Central memory CD4-positive, alpha-beta T cell (primary cell): ENCODE results near the gene MMP23B.
"Not testable (repeated sequence)": the region's sequence is repeated elsewhere in the genome, so short reads cannot be mapped to it uniquely, and the experiment has no call there.

ENCODE experiments used
- DNase-seq: peaks from one replicate; pipeline ENCODE4 v3.0.0; 2022

The MMP23B gene

DNA sequence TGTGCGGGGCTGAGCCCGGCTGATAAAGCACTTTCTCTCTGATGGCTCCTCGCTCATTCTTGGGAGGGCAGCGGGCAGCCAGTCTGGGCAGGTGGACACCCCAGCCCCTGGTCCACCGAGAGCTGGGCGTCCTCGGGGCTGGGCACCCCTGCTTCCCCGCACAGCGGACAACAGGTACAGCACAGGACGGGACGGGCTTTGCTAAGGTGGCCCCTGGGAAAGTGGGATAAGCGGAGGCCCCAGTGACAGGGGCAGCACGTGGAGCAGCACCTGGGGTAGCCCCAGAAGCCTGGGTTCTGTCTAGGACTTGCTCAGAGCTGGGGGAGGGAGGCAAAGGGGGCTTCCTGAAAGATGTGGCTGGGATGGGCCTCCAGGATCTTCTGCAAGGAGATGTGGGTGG, 2.6 kb downstream of the MMP23B start:
- not testable (repeated sequence) for DNase-seq

DNA sequence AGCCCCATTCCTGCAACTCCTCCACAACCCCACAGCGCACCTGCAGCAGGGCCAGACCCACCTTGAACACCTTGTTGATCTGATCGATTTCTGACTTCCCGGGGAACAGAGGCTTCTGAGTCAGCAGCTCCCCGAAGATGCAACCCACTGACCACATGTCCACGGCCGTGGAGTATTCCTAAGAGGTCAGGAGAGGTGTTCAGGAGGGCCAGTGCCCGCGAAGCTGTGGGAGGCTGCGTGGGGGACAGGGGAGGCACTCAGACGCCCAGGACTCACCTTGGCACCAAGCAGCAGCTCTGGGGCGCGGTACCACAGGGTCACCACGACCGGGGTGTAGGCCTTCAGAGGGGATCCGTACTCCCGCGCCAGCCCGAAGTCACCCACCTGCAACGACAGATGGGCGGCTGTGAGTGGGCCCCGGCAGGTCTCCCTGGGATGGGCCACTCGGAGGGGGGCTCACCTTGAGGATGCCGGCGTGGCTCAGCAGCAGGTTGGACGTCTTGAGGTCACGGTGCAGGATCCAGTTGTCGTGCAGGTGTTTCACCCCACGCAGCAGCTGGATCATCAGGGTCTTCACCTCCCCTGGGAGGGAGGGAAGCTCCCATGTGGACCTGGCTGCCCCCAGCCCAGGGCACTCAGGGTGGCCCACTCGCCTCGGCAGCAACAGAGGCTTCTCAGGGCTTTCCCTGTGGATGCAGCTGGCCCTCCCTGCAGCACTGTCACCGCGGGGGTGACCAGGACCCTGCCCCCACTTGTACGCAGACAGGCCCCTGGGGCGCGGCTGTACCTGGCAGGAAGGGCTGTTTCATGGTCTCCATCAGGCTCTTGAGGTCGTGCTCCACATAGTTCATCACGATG, 4.9 kb downstream of the MMP23B start:
- DNase-seq = not testable (repeated sequence)

DNA sequence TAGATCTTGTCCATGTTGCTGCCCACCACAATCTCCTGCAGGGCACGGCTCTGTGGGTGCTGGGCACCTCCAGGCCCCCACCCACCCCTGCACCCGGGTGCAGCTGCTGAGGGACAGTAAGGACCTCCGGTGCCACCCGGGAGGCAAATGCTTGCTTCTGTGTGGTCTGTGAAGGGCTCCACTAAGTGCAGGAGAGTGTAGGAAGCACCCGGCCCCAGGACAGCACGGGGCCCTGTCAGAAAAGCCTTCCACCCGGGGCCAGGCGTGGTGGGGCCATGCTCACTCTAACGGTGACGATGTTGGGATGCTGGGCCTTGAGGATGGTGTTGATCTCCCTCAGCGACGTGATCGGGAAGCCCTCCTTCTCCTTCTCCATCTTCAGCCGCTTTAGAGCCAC, 5.5 kb downstream of the MMP23B start:
- DNase-seq = not testable (repeated sequence)

DNA sequence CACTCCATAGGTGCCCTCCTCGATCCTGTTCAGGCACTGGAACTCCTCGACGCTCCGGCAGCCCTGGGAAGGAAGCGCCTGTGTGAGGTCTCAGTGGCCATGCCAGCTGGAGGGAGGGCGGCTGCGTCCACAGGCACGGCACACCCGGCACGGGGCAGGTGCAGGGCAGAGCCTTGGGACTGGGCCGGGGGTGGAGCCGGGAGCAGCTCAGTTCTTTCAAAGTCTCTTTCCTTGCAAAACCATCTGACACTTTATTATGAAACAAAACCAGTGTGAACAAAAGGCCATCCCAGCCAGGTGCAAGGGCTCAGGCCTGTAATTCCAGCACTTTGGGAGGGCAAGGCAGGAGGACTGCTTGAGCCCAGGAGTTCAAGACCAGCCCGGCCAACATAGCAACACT, 6.6 kb downstream of the MMP23B start:
- DNase-seq = not testable (repeated sequence)

DNA sequence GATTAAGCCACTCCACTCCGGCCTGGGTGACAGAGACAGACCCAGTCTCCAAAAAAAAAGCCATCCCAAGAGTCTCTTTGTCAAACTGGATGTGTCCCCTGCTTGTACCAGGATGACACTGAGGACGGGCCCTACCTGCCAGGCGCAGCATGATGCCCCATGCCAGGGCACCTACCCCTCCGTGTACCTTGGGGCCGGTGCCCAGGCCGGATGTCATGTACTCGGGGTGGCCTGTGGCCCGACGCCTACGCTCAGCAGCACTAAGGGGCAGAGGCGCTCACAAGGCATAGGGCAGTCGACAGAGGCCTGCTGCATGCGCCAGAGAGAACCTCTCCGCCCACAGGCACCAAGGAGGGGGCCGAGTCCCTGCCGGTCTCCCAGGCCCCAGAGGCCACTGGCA, 7.4 kb downstream of the MMP23B start:
- DNase-seq = not testable (repeated sequence)

DNA sequence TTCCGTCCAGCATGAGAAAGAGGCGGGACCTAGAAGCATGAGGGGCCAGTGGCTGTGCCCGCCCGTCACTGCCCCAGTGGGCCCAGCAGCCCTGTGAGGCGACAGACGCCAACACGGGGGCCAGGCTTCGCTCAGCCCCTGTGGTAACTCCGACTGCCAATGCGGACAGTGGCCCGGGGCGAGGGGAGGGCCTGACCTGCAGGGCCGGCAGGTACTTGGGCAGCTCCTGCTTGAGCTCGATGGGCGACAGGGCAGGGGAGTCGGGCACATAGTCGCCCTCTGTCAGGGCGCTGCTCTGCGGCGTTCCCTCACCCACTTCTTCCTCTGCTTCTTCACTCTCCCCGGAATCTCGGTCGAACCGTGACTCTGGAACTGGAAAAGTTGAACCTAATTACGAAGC, 8.1 kb downstream of the MMP23B start:
- DNase-seq = not testable (repeated sequence)

- DNase-seq = not testable (repeated sequence)
These were observed 8.9 kb downstream of the MMP23B start for GRCh38 chr1:1640711-1641461.

DNA sequence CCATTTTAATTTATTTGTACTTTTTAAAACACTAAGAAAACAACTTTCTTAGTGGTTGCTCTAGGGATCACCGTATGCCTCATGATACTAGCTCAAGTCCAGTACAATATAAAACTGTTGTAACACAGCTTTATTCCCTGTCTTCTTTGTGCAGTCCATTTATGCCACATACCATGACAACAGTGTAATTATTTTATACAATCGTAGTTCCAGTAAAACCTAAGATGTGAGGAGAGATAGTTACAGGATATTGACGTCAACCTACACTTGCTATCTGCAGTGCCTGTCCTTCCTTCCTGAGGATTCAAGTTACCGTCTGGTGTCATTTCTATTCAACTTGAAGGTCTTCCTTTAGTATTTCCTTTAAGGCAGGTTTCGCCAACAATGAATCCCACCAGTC, 14.4 kb downstream of the MMP23B start:
- DNase-seq = not testable (repeated sequence)

DNA sequence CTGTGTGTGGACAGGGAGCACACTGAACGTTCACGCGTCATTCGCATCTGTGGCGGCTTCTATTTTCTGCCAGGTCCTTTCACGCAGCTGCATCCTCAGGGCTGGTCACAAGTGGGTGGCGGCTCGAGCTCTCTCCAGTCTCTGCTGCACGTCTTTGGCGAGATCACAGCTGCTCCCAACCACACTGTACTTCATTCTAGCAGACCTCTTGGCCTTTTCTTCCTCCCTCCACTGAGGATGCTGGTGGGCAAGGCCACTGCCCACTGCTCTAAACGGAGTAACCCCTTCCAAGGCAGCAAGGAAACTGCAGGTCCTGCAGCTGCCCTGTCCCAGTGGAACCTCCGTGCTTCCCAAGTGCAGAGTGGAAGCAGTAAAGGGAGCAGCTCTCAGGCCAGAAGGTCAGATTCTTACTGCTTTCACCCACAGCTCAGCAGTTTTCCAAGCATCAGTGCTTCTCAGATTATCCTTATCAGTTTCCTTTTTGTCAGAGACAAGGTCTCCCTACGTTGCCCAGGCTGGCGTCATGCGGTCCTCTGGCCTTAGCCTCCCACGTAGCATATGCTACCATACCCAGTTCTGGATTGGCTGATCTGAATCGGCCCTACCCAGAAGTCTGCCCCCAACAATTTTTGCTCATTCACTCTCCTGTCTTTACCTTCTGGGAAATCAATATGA, 15.7 kb downstream of the MMP23B start:
- not testable (repeated sequence) for DNase-seq

- not testable (repeated sequence) for DNase-seq
These were observed 16.3 kb downstream of the MMP23B start for GRCh38 chr1:1648265-1648664.

DNA sequence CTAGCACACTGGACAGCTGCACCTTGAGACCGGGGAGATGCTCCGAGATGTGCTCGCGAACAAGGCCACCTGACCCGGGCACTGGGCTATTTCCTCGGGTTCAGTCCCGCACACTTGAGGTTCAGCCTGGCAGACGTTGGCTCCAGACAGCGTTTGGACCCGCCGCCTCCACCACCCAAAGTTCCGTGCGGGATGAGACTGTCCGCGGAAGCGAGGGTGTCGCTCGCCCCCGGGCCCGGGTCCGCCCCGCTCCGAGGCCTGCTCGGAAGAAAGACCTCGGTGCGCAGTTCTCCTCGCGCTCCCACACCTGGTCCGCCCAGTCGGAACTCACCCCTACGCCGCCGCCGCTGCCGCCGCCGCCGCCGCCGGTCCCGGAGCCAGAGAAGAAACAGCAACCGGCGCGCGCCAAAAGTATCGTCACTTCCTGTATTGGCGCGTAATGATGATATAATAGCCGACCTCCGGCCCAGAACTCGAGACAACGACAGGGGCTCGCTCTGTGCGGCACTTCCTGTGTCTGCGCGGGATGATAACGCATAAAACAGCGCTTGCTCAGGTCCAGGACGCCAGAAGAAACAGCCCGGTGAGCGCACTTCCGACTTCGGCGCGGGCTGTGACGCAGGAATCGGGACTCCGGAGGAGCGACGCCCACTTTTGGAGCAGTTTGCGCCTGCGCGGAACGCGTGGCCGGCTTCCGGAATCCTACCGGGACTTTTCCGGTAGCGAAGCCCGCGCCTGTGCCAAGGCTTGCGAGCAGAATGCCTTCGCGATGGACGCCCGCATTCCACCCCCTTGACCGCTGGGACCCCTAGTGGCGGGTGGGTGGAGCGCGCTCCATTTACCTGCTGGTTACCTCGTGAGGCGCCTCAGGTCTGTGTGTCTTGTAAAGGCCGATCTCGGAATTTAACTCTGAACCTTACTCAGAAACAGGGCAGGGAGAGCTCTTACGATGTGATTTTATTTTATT, 26.9 kb downstream of the MMP23B start, which contains the start of gene CDK11B:
TSS of gene CDK11B (minus strand) at position 422 of the 967 bp plus-strand sequence. CDS start 1,519 bp downstream, outside the sequence.
- peak; percentile 98 for DNase-seq

- not testable (repeated sequence) for DNase-seq
These were observed 30.4 kb downstream of the MMP23B start for GRCh38 chr1:1662392-1662791.

- not testable (repeated sequence) for DNase-seq
These were observed 31.0 kb downstream of the MMP23B start for GRCh38 chr1:1662830-1663560.

DNA sequence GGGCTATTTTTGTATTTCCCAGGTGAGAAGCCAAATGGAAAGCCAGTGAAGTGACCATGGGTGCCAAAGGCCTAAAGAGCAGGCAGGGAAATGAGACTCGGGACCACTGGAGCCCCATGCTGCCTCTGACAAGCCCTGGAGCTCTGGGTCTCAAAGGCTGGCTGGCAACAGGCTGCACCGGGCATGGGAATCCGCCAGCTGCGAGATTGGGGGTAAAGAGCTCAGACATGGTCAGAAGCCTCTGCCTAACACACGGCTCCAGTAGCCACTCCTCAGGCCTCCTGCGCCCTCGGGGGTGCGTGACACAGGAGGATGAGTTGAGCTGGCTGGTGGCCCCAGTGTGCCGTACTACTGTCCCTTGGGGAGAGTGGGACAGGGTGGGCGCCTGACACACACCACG, 32.3 kb downstream of the MMP23B start:
- not testable (repeated sequence) for DNase-seq

DNA sequence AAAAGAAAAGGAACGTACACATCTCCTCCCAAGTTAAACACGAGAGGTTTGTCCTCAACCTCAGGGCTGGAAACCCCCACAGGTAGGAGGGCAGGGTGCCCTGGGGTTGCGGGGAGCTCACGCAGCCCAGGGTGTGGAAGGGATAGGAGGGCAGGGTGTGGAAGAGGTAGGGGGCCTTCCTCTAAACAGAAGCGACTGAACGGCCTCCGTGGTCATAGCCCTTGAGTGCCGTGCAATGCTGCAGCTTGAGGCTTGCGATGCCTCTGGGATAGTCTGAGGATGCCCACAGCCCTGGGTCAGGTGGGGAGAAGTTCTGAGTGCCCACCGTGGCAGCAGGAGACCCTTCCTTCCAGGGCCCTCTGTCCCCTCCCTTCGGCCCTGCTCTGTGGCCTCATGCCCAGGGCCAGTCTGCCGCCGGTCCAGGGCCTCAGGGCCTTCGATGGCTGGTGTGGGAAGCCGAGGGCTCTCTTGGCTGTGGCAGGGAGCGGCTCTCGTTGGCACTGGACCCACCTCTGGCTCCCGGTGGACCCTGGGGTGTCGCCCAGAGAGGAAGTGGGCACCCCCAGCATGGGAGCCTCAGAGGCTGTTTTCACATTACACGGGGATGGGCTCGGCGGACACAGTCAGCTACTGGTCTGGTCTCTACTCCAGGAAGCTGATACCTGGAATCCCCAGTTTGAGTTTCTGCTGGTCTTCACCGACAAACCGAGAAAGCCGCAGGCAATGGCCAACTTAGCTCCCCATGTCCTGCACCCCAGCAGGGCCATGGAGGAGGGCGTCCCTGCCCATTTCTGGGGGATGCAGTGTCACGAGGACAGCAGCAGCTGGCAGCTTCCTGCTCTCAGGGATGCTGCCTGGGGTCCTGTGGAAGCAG, 33.2 kb downstream of the MMP23B start:
- DNase-seq = no peak

DNA sequence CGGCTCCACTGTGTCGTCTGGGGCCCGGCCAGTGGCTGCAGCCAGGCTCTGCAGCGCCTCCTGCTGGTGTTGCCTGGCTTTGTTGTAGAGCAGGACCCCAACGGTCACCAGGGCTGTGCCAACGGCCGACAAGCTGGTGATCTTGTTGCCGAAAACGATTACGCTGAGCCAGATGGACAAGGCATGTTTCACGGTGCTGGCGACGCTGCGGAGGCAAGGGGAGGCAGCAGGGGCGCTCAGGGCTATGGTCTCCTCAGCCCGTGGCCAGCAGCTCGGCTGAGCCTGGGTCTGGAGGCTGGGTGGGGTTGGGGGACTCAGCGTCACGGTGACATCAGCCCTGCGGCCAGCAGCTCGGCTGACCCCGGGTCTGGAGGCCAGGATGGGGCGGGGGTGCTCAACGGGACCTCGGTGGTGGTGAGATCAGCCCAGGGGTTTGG, 33.9 kb downstream of the MMP23B start:
- no peak for DNase-seq

DNA sequence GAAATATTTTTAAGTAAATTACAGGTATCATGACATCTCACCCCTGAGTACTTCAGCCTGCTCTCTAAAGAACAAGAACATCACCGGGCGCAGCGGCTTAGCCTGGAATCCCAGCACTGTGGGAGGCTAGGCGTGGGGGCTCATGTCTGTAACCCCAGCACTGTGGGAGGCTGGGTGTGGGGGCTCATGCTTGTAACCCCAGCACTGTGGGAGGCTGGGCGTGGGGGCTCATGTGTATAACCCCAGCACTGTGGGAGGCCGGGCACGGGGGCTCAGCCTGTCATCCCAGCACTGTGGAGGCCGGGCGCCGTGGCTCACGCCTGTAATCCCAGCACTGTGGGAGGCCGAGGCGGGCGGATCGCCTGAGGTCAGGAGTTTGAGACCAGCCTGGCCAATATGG, 34.6 kb downstream of the MMP23B start:
- no peak for DNase-seq

- DNase-seq = no peak
These were observed 37.8 kb downstream of the MMP23B start for GRCh38 chr1:1669468-1670440.

- no peak for DNase-seq
These were observed 38.9 kb downstream of the MMP23B start for GRCh38 chr1:1670866-1671265.
